Natural killer cell treated with Interleukin-12 subunit alpha and Interleukin-12 subunit beta and Interleukin-15 and Interleukin-18, amount 100 ng/mL, for 72 hours (primary cell): Measurements from ENCODE around the gene CDKL5. TPM values are rescaled to one million over a fixed set of nuclear protein-coding genes. Genes with fewer than 3 reads are reported as not detected.

Experiments
- ATAC-seq, 2 donors: fragments of 150-1000 bp; cut with Tn5 transposase in 1 of 2; sonication (Bioruptor Pico), chemical (Tn5 transposase) in 1 of 2; 2 replicates each; pipeline ENCODE4 v1.10.0; 2021
- DNase-seq: peaks from one replicate; pipeline ENCODE4 v3.0.0; 2022; ENCODE audit warnings: low spot score
- H3K27ac Mint-ChIP-seq, 2 donors: 1 replicate in 1 of 2; 2 replicates in 1 of 2; pipeline ENCODE4 v1.8.0; 2022; ENCODE audit warnings: mixed read lengths in 2 of 2, mild to moderate bottlenecking in 1 of 2, moderate library complexity in 1 of 2
- H3K27me3 Mint-ChIP-seq, 2 donors: 1 replicate in 1 of 2; 2 replicates in 1 of 2; pipeline ENCODE4 v1.8.0; 2022; ENCODE audit warnings: mixed read lengths in 2 of 2
- H3K36me3 Mint-ChIP-seq: one replicate; pipeline ENCODE4 v1.8.0; 2022; ENCODE audit warnings: mixed read lengths
- H3K4me1 Mint-ChIP-seq, 2 donors: 1 replicate in 1 of 2; 2 replicates in 1 of 2; pipeline ENCODE4 v1.8.0; 2022; ENCODE audit warnings: low read depth in 2 of 2, mixed read lengths in 2 of 2, mild to moderate bottlenecking in 1 of 2
- H3K4me3 Mint-ChIP-seq: one replicate; pipeline ENCODE4 v1.8.0; 2022; ENCODE audit warnings: mixed read lengths
- H3K9me3 Mint-ChIP-seq: 2 replicates; pipeline ENCODE4 v1.8.0; 2022; ENCODE audit warnings: mixed read lengths
- total RNA-seq, 2 donors: library from RNA; stranded (reverse); gene quantifications; one replicate each; pipeline ENCODE4 v1.2.3, GENCODE V29; 2022

The CDKL5 gene
- total RNA-seq, 2 donors from 2014 or later, result 1.5 to 2.2 TPM

DNA sequence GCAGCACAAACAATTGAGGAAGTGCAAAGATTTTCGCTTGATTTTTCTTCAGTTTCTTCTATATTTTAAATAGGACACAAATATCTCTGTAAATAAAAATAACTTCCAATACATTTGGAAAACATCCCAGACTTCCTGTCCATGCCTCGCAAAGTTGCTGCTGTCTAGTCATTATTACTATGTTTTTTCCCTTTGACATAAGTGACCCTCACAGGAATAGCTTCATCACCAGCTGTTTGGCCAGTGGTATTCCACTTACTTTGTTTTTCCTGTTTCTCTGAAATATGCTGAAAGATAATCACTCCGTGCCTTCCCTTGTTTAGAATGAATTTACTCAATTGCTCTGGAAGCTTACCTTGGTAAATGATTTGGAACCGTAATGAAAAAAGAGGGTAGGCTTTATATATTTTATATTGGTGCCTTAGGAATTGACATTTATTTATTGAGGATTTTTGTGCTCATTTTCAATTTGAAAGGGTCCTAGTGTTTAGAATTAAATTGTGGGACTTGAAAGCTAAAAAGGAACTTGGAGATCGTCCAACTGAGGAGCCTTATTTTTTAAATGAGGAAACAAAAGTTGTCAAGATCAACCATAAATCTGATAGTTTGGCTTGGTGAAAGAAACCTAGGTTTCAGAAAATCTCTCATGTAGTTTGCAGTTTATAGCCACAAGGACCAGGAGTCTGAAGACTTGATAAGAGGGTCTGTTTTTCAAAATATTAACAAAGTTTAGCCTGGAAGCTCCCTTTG, 65.6 kb downstream of the CDKL5 start:
- H3K27ac Mint-ChIP-seq, result no peak overlapping the region
- DNase-seq (no peak), ATAC-seq (no peak)
- H3K4me3 Mint-ChIP-seq, result no peak overlapping the region
- no peaks in the 10 kb centered on the region for H3K4me1 Mint-ChIP-seq
- H3K9me3 Mint-ChIP-seq, result no peaks in the 10 kb centered on the region
- H3K27me3 Mint-ChIP-seq, result peaks cover 0 to 7% of the 10 kb centered on the region in 2 donors
- no peaks in the 10 kb centered on the region for H3K36me3 Mint-ChIP-seq

DNA sequence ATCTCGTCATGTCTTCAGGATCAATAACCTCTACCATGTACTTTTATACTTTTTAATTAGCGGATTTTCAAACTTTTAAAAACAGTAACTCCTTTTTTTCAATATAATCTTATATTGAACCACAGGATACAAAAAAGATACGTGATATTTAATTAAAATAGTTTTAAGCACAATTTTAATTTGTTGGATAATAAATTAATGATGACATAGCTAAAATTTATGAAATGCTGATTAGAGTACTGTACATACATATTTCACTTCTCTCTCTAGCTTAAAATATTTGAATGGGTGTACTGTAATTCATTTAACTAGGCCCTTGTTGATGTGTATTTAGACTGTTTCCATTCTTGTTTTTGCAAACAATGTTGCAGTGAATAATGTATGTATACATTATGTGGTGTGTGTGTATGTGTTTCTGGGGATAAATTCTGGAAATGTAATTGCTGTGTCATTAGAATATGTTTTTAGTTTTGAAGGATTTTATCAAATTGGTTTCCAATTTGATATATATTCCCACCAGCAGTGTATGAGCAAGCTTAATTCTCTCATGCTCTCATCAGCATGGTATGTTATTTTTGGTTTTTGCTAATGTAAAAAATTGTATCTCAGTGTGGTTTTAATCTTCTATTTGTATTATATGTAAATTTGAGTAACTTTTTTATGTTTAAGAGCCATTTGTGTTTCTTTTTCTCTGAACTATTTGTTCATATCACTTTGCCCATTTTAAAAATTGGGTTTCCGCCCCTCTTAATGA, 66.4 kb downstream of the CDKL5 start:
- H3K9me3 Mint-ChIP-seq, result no peaks in the 10 kb centered on the region
- H3K27ac Mint-ChIP-seq, result no peak overlapping the region
- no peaks in the 10 kb centered on the region for H3K36me3 Mint-ChIP-seq
- DNase-seq (no peak), ATAC-seq (no peak)
- H3K4me3 Mint-ChIP-seq, result no peak overlapping the region
- H3K4me1 Mint-ChIP-seq, result no peaks in the 10 kb centered on the region
- H3K27me3 Mint-ChIP-seq, result peaks cover 0 to 7% of the 10 kb centered on the region in 2 donors

DNA sequence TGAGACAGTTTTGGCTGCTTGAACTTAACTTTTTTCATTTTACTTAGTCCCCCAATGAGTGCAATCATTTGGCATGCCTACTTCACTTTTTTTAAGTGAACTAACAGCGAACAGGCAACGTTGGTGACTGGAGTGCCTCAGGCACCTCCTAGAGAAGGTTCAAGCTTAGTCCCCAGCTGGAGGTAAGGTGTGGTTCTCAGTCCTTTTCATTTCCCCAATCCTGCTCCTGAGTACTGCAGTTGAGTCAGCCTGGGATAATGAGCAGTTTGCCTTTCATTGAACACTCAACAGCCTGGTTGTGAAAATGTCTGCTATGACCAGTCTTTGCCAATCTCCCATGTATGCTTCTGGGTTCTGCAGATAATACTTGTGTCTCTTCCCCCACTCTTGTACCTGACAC, 109.5 kb downstream of the CDKL5 start:
- Mint-ChIP-seq H3K36me3 (no peaks in the 10 kb centered on the region), H3K27ac (no peak overlapping the region), H3K27me3 (peaks cover 0 to 3% of the 10 kb centered on the region in 2 donors), H3K4me3 (no peak overlapping the region), H3K4me1 (no peaks in the 10 kb centered on the region), H3K9me3 (no peaks in the 10 kb centered on the region)
- DNase-seq (no peak), ATAC-seq (no peak)

DNA sequence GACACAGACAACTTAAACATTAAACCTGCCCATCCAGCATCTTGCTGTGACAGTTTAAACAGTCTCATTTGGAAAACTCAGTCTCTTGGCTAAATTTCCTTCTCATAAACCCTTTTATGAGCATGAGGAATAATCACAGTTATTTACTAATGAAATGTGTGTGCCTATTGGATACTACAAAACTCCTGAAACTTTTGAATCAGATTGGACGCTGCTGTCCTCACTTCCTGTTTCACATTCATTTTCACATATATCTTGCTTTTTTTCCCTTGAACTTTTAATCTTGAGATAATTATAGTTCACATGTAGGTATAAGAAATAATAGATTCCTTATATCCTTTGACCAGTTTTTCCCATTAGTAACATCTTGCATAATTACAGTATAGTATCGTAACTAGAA, 111.7 kb downstream of the CDKL5 start:
- H3K9me3 Mint-ChIP-seq, result no peaks in the 10 kb centered on the region
- H3K27ac Mint-ChIP-seq, result no peak overlapping the region
- peaks cover 0 to 4% of the 10 kb centered on the region in 2 donors for H3K4me1 Mint-ChIP-seq
- no peak for DNase-seq
- ATAC-seq, result no peak
- H3K4me3 Mint-ChIP-seq, result no peak overlapping the region
- peaks cover 0 to 6% of the 10 kb centered on the region in 2 donors for H3K27me3 Mint-ChIP-seq
- no peaks in the 10 kb centered on the region for H3K36me3 Mint-ChIP-seq

DNA sequence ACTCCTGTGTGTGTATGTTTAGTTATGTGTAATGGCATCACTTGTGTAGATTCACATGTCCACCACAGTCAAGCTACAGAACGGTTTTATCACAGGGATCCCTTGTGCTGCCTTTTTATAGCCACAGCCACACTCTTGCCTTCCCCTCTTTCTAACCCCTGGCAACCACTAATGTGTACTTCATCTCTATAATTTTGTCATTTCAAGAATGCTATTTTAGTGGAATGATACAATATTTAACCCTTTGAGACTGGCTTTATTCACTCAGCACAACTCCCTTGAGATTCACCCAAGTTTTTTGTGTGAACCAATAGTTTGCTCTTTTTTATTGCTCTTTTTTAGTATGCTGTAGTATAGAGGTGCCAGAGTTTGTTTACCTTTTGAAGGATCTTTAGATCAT, 112.1 kb downstream of the CDKL5 start:
- H3K9me3 Mint-ChIP-seq, result no peaks in the 10 kb centered on the region

DNA sequence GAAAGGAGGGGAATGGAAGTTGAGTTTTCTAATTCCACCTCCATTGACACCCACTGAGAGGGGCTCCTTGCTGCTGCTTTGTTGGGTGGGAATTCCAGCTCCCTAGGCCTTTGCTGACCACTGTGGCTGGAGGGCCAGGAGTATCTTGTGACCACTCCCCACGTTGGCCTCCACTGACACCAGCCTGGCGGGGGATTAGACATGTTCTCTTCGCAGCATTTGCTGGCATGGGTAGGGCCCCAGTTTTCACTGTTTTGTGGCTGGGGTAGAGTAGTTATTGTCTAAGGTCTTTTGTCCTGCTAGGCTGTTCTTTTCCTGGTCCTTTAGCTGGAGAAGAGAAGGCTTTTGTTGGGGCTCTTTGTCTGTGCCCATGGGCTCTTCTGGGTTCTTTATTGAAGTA, 116.7 kb downstream of the CDKL5 start:
- no peaks in the 10 kb centered on the region for H3K9me3 Mint-ChIP-seq
- H3K4me1 Mint-ChIP-seq, result peaks cover 0 to 4% of the 10 kb centered on the region in 2 donors
- DNase-seq (no peak), ATAC-seq (no peak)
- H3K4me3 Mint-ChIP-seq, result no peak overlapping the region
- no peak overlapping the region for H3K27ac Mint-ChIP-seq
- no peaks in the 10 kb centered on the region for H3K36me3 Mint-ChIP-seq
- H3K27me3 Mint-ChIP-seq, result peaks cover 0 to 6% of the 10 kb centered on the region in 2 donors

More for the DNA sequence above, 112.1 kb downstream of the CDKL5 start:
- Mint-ChIP-seq H3K4me1 (peaks cover 0 to 4% of the 10 kb centered on the region in 2 donors), H3K27me3 (peaks cover 0 to 3% of the 10 kb centered on the region in 2 donors), H3K4me3 (no peak overlapping the region), H3K36me3 (no peaks in the 10 kb centered on the region), H3K27ac (no peak overlapping the region)
- ATAC-seq, result no peak
- DNase-seq, result no peak

DNA sequence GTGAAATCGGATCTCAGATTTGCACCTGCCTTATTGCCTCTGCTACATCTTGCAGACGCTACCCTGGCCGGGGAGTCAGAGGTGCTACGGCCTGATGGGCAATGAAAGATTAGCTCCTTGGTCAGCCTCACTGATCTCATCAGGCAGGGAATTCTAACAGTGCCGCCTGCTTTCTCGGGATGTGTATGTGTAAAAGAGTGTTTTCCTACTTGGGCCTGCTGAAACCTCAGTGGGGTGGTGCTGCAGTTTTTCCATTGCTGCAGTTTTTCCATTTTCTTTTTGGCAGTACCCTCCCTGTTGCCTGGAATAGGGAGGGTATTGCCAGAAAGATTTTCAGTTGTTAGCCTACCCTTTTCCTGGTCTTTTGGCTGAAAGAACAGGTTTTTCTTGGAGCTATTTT, 117.5 kb downstream of the CDKL5 start:
- peaks cover 0 to 4% of the 10 kb centered on the region in 2 donors for H3K4me1 Mint-ChIP-seq
- H3K9me3 Mint-ChIP-seq, result no peaks in the 10 kb centered on the region
- no peak overlapping the region for H3K4me3 Mint-ChIP-seq
- DNase-seq (no peak), ATAC-seq (no peak)
- H3K36me3 Mint-ChIP-seq, result no peaks in the 10 kb centered on the region
- peaks cover 0 to 6% of the 10 kb centered on the region in 2 donors for H3K27me3 Mint-ChIP-seq
- H3K27ac Mint-ChIP-seq, result no peak overlapping the region

DNA sequence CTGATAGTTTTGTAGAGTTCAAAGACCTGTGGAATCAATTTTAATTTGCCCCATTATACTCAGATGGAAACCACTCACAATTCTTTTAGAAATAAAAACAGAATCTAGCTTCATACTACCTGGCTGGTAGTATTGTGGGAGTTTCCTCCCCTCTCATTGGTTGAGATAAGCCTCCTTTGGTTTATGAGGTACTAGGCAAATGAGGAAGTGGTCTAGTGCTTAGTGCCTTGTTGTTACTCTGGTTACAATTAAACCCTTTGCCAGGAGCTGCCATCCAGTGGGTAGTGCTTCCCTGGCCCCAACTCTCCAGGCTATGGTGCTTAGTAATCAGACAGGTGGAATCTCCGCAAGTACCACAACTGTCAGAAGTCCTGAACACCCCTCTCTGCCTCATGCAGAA, 118.3 kb downstream of the CDKL5 start:
- peaks cover 0 to 6% of the 10 kb centered on the region in 2 donors for H3K27me3 Mint-ChIP-seq
- H3K4me1 Mint-ChIP-seq, result peaks cover 0 to 4% of the 10 kb centered on the region in 2 donors
- no peaks in the 10 kb centered on the region for H3K9me3 Mint-ChIP-seq
- H3K27ac Mint-ChIP-seq, result no peak overlapping the region
- no peaks in the 10 kb centered on the region for H3K36me3 Mint-ChIP-seq
- no peak overlapping the region for H3K4me3 Mint-ChIP-seq
- ATAC-seq (no peak), DNase-seq (no peak)

DNA sequence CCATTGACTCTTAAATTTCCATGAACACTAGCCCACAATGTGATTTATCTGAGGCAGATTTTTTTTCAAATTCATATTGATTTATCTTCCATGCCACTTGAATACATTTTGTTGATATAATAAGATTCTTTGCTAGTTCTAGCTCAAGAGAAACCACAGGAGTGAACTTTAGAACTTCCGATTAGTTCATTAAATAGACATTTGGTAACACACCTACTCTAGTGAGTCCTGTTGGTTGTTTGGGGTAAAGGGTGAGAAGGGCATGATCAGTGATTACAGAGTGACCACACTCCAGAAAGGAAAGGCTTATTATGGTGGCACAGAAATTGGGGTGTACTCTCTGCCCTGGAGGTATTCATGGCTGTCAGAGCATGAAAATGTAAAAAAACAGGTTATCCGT, 120.4 kb downstream of the CDKL5 start:
- no peak for DNase-seq
- no peak overlapping the region for H3K27ac Mint-ChIP-seq
- no peak for ATAC-seq
- peaks cover 0 to 4% of the 10 kb centered on the region in 2 donors for H3K4me1 Mint-ChIP-seq
- no peaks in the 10 kb centered on the region for H3K36me3 Mint-ChIP-seq
- no peaks in the 10 kb centered on the region for H3K9me3 Mint-ChIP-seq
- H3K27me3 Mint-ChIP-seq, result peaks cover 0 to 6% of the 10 kb centered on the region in 2 donors
- H3K4me3 Mint-ChIP-seq, result no peak overlapping the region

DNA sequence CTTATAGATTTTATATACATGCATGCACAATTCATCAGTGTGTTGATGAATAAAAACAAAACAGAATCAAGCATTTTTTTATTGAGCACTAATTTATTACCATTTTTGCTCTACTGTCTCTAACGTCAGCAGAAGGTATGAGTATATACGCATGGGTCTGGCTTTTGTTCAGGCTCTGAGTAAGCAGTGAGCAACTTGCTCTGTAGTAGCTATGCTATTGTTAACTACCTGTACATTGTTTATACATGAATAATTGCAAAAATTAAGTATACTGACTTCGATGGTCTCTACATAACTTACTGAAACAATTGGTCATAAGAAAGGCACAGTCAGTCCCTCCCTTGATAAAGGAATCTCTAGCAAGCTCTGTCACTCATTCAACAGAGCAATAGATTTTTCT, 123.6 kb downstream of the CDKL5 start:
- Mint-ChIP-seq H3K36me3 (no peaks in the 10 kb centered on the region), H3K27ac (no peak overlapping the region), H3K9me3 (no peaks in the 10 kb centered on the region), H3K4me1 (no peaks in the 10 kb centered on the region), H3K4me3 (no peak overlapping the region), H3K27me3 (peaks cover 0 to 3% of the 10 kb centered on the region in 2 donors)
- no peak for DNase-seq
- no peak for ATAC-seq

DNA sequence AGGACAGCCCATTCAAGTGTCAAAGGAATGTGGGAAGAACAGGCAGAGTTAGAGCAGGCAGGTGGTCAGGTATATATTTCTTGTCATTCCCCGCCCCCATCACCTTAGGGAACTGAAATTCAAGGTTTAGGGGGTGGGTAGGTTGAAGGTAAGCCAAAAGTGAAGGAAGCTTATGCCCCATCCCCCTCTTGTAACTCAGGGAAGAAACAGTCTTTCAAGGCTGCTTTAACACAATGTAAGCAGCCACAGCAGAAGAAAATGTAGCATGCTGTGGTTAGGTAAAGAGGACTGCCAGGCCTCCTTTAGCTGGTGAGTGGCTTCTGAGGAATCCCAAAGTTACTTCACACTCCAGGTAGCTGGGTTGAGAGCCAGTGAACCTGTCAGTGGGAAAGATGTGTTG, 124.2 kb downstream of the CDKL5 start:
- Mint-ChIP-seq H3K4me1 (no peaks in the 10 kb centered on the region), H3K27ac (no peak overlapping the region), H3K9me3 (no peaks in the 10 kb centered on the region), H3K4me3 (no peak overlapping the region), H3K27me3 (peaks cover 0 to 3% of the 10 kb centered on the region in 2 donors), H3K36me3 (no peaks in the 10 kb centered on the region)
- ATAC-seq, result no peak
- no peak for DNase-seq

DNA sequence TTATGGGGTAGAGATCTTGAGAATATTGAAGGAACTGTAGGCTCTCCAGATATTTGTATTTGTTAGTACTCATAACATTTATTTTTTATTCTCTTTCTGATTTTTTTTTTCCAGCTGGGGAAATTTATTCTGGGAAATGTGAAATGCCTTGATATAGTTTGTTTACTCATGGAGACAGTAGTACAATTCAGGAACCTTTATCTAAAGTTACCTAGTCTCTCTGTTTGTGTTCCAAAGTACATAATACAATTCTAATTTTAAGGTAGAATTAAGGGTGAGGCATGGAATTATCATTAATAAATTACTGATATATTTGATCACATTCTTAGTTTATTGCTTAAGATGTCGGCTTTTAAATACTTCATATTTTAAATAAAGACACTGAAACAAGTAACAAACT, 132.5 kb downstream of the CDKL5 start:
- DNase-seq (no peak), ATAC-seq (no peak)
- Mint-ChIP-seq H3K36me3 (no peaks in the 10 kb centered on the region), H3K27ac (no peak overlapping the region), H3K9me3 (no peaks in the 10 kb centered on the region), H3K4me1 (no peaks in the 10 kb centered on the region), H3K27me3 (peaks cover 0 to 5% of the 10 kb centered on the region in 2 donors), H3K4me3 (no peak overlapping the region)

DNA sequence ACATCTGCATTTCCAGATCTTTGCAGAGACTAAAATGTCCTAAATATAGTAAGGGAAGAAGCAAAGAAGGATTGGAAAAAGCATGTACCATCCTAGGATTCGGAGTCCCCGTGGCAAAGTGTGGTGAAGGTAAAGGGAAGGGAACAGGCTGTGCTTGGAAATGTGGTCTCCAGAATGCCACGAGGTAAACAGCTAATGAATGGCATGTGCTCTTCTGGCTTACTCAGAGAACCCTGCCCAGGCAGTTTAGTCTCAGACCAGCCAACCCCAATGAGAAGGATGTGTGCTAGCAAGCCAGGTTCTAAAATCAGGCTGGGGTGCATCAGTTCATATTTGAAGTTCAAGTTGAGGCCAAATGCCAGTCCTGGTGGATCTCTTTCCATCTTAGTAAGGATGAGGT, 133.4 kb downstream of the CDKL5 start:
- Mint-ChIP-seq H3K4me3 (no peak overlapping the region), H3K9me3 (no peaks in the 10 kb centered on the region), H3K27ac (no peak overlapping the region), H3K36me3 (no peaks in the 10 kb centered on the region), H3K27me3 (peaks cover 0 to 5% of the 10 kb centered on the region in 2 donors), H3K4me1 (no peaks in the 10 kb centered on the region)
- DNase-seq, result no peak
- no peak for ATAC-seq

DNA sequence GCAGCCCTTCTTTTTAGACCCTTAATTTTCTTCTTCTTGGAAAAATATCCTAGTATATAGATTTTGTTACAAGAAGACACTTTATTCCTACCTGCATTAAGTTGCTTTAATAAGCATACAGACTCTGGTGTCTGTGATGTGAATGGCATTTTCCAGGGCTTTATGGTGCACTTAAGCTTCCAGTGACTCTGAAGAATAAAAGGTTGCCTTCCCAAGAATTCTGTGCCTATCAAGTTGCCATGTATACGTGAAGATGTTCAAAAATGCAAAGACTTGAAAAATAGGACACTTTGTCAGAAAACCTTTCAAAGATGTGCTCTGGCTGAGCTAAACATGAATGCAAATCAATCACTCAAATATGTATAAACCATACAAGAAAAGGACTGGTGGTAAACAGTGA, 135.6 kb downstream of the CDKL5 start:
- no peaks in the 10 kb centered on the region for H3K4me1 Mint-ChIP-seq
- no peaks in the 10 kb centered on the region for H3K36me3 Mint-ChIP-seq
- H3K4me3 Mint-ChIP-seq, result no peak overlapping the region
- DNase-seq (no peak), ATAC-seq (no peak)
- no peak overlapping the region for H3K27ac Mint-ChIP-seq
- H3K9me3 Mint-ChIP-seq, result no peaks in the 10 kb centered on the region
- H3K27me3 Mint-ChIP-seq, result peaks cover 0 to 8% of the 10 kb centered on the region in 2 donors
